ENCODE data around the gene RGS1. TPM values are rescaled to one million over a fixed set of nuclear protein-coding genes. Genes with fewer than 3 reads are reported as not detected.

RGS1 gene
- total RNA-seq, 1 experiment from 2014 or later: not detected

DNA sequence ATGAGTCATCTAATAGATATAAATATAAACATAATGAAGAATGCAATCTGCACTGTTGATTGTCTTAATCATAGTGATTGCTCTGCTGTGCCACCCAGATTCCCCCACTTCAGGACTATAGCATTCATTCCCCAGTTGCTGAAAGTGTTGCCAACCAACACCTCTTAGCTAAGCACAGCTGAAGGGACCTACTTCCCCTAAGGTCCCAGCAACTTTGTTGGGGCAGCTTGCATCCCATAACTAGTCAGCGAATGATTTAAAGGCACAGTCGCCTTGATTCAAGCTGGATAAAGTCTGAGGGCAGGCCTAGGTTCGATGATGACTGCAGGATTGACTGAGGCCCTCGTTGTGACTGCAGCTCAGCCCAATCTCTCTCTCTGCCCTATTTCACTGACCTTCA lies 14.3 kb upstream of the RGS1 start:
- Histone ChIP-seq H3K79me2 (ENCODE audit: insufficient read depth, low read length) (no peaks in the 10 kb centered on the region), H3K23me2 (ENCODE audit: insufficient read length, low read depth, low read length, poor library complexity, severe bottlenecking) (no peaks in the 10 kb centered on the region), H3K9ac (ENCODE audit: extremely low read depth, insufficient read length, low read length) (no peak overlapping the region), H2BK15ac (ENCODE audit: low read depth, low read length) (no peak overlapping the region), H4K8ac (replicated peaks; ENCODE audit: insufficient read length, low read depth, low read length) (no peak overlapping the region), H3K23ac (ENCODE audit: insufficient read length, low read depth, low read length) (no peak overlapping the region), H3K79me1 (ENCODE audit: insufficient read depth, low read depth, low read length, poor library complexity, severe bottlenecking) (no peaks in the 10 kb centered on the region), H2BK5ac (ENCODE audit: insufficient read length, low read length) (no peak overlapping the region), H3K4me2 (ENCODE audit: insufficient read depth, insufficient read length, low read length) (no peak overlapping the region), H3K18ac (ENCODE audit: insufficient read length, low read depth, low read length) (no peak overlapping the region), H4K91ac (ENCODE audit: insufficient read length, low read depth, low read length) (no peak overlapping the region), H3K14ac (ENCODE audit: insufficient read depth, low read length) (no peak overlapping the region), H3K4me1 (ENCODE audit: insufficient read depth, low read length) (no peaks in the 10 kb centered on the region), H3K27me3 (ENCODE audit: insufficient read depth, low read length) (no peaks in the 10 kb centered on the region), H2BK12ac (ENCODE audit: insufficient read length, low read depth, low read length) (no peak overlapping the region), H2BK120ac (ENCODE audit: low read depth, low read length, poor library complexity, severe bottlenecking) (no peak overlapping the region), H4K5ac (ENCODE audit: insufficient read length, low read depth, low read length) (no peak overlapping the region), H3K4ac (ENCODE audit: low read depth, low read length) (no peak overlapping the region), H2AFZ (ENCODE audit: low read length) (no peak overlapping the region), H3K56ac (ENCODE audit: insufficient read length, low read depth, low read length) (no peak overlapping the region), H3T11ph (ENCODE audit: low read length) (no peak overlapping the region), H2BK20ac (ENCODE audit: low read depth, low read length, poor library complexity, severe bottlenecking) (no peak overlapping the region), H3K9me3 (ENCODE audit: control insufficient read depth, low read depth, low read length) (no peaks in the 10 kb centered on the region), H4K20me1 (ENCODE audit: control insufficient read depth, insufficient read depth, insufficient read length) (no peaks in the 10 kb centered on the region), H3K27ac (ENCODE audit: insufficient read length, low read depth, low read length) (no peak overlapping the region), H2AK5ac (ENCODE audit: insufficient read length, low read length) (no peak overlapping the region)
- H3K9me3 Mint-ChIP-seq: no peaks in the 10 kb centered on the region
- no CpG with 5 or more reads among the region's 4 CpGs for WGBS (ENCODE audit: extremely low coverage, insufficient read length, low lambda C conversion rate)
- TF ChIP-seq, protein P1, sequence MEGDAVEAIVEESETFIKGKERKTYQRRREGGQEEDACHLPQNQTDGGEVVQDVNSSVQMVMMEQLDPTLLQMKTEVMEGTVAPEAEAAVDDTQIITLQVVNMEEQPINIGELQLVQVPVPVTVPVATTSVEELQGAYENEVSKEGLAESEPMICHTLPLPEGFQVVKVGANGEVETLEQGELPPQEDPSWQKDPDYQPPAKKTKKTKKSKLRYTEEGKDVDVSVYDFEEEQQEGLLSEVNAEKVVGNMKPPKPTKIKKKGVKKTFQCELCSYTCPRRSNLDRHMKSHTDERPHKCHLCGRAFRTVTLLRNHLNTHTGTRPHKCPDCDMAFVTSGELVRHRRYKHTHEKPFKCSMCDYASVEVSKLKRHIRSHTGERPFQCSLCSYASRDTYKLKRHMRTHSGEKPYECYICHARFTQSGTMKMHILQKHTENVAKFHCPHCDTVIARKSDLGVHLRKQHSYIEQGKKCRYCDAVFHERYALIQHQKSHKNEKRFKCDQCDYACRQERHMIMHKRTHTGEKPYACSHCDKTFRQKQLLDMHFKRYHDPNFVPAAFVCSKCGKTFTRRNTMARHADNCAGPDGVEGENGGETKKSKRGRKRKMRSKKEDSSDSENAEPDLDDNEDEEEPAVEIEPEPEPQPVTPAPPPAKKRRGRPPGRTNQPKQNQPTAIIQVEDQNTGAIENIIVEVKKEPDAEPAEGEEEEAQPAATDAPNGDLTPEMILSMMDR (conservative IDR thresholded peaks at IDR 0.05): no peak
- DNase-seq: no peak
- 0 out of 7 replicates have a peak overlapping the region, but pooled peaks of 1 of the 3 experiments have one; percentile 42 for H3K27ac Mint-ChIP-seq
- no peaks in the 10 kb centered on the region for H3K27me3 Mint-ChIP-seq (ENCODE audit: low read depth)
- no peaks in the 10 kb centered on the region for H3K36me3 Mint-ChIP-seq (ENCODE audit: insufficient read depth in 1 of 3, low read depth in 3 of 3)
- no peak overlapping the region for H3K4me3 Mint-ChIP-seq
- H3K4me1 Mint-ChIP-seq: no peaks in the 10 kb centered on the region
